GM18873 (cell line): ENCODE data around the gene FBXW5.
A peak's percentile ranks its signal among the peaks of the same experiment; 100 is the strongest.

ENCODE experiments used
- ATAC-seq: cut with Tn5 transposase; IDR thresholded peaks from one replicate; pipeline ENCODE4 v1.9.1; 2021; ENCODE audit warnings: mild to moderate bottlenecking, moderate library complexity, moderate number of reproducible peaks; ENCODE audit not compliant: unreplicated experiment, low FRiP score

FBXW5 gene, protein sequence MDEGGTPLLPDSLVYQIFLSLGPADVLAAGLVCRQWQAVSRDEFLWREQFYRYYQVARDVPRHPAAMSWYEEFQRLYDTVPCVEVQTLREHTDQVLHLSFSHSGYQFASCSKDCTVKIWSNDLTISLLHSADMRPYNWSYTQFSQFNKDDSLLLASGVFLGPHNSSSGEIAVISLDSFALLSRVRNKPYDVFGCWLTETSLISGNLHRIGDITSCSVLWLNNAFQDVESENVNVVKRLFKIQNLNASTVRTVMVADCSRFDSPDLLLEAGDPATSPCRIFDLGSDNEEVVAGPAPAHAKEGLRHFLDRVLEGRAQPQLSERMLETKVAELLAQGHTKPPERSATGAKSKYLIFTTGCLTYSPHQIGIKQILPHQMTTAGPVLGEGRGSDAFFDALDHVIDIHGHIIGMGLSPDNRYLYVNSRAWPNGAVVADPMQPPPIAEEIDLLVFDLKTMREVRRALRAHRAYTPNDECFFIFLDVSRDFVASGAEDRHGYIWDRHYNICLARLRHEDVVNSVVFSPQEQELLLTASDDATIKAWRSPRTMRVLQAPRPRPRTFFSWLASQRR

GRCh38 chr9:136944519-136945332 lies at the start of gene FBXW5, which contains the start of gene C8G:
FBXW5 (minus strand) TSS chr9:136944738; CDS start chr9:136944083, 655 bp downstream.
C8G (plus strand) TSS chr9:136945243; CDS start chr9:136945321, 78 bp downstream.
- ATAC-seq: peak; percentile 47

- no peak for ATAC-seq
These were observed 48.4 kb upstream of the FBXW5 start for GRCh38 chr9:136992819-136993369.

DNA sequence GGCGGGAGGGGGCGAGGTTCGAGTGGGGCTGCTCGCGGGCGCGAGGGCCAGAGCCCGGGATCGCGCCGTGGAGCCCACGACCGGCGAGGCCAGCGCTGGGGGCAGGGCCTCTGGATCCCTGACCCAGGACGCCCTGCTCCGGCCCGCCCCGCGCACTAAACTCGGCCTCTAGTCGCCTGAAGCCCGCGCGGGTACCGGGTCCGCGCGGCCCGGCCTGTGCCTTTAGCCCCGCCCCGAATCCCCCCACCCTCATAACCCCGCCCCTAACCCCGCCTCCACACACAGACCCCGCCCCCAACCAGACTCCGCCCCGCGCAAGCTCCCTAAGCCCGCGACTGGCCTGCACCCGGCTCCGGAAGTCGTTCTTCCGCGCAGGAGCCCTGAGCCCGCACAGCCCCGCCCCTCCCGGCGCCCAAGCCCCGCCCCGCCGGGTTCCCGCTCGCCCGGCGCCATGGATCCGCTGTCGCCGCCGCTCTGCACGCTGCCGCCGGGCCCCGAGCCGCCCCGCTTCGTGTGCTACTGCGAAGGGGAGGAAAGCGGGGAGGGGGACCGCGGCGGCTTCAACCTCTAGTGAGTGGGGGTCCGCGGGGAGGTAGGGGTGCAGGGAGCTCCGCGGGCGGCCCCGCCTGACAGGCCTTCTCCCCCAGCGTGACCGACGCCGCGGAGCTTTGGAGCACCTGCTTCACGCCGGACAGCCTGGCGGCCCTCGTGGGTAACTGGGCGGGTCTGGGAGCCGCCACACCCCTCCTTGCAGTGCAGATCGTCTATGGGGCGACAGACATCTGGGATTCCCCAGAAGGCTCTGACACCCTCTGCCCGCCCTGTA lies 47.7 kb upstream of the FBXW5 start, which contains the start of gene PAXX:
PAXX (plus strand) TSS at position 430 of the 826 bp plus-strand sequence; CDS start at position 452, 22 bp downstream.
- ATAC-seq: no peak

DNA sequence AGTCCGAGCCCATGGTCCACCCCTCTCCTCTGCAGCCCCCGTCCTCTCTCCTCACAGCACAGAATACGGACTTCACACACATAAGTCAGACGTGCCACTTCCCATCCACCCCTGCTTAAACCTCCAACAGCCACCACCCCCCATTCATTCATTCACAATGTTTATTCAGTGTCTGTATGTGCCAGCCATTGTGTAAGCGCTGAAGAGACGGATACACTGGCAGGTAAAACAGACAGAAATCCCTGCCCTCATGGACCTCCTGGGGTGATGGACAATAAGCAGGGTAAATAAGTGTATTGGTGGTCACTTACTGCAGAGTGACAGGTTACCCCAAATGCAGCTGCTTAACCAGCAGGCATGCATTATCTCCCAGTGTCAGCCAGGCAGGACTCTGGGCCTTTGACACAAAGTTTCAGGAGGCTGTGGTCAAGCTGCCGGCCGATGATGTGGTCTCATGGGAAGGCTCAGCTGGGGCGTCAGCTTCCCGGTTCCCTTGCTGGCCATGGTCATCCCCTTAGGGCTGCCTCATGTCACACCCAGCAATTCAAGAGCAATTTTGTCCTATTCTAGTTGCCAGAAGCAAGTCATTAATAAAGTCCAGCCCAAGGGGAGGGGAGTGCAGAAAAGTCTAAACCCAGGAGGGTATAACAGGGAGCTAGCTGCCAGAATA lies 45.8 kb upstream of the FBXW5 start:
- ATAC-seq: no peak

DNA sequence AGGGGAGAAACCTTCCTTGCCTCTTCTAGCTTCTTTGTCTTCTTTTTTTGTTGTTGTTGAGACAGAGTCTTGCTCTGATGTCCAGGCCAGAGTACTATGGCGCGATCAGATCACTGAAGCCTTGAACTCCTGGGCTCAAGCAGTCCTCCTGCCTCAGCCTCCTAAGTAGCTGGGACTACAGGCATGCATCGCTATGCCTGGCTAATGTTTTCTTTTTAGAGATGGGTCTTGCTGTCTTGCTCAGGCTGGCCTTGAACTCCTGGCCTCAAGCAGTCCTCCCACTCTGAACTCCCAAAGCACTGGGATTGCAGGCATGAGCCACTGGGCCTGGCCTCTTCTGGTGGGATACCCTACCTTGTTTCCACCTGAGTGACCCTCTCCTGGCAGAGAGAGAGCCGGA lies 44.3 kb upstream of the FBXW5 start:
- no peak for ATAC-seq

- ATAC-seq: no peak
These were observed 41.3 kb upstream of the FBXW5 start for GRCh38 chr9:136985853-136986252.

DNA sequence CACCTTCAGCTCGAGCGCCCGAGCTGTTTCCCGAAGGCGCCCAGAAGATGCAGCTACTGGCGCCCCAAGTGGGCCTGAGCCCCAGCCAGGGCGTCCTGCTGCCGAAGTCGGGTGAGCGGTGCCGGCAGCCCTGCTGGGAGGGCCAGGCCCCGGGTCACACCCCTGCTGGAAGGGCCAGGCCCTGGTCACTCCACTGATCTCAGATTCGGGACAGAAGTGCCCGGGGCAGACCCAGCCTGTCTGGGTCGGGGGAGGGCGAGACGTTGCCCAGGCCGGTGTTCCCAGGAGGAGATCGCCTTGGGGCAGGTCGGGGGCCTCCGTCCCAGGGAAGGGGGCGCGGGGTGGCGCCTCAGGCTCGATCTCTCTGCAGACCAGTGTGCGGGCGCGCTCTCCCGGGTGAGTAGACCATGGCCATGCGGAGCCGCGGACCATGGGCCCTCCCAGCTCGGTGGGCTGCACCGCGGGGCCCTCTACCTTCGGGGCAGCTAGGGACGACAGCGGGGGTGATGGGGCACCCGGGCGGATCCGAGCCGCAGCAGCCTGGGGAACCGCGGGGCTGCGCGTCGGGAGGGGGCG lies 40.6 kb upstream of the FBXW5 start:
- ATAC-seq: no peak

DNA sequence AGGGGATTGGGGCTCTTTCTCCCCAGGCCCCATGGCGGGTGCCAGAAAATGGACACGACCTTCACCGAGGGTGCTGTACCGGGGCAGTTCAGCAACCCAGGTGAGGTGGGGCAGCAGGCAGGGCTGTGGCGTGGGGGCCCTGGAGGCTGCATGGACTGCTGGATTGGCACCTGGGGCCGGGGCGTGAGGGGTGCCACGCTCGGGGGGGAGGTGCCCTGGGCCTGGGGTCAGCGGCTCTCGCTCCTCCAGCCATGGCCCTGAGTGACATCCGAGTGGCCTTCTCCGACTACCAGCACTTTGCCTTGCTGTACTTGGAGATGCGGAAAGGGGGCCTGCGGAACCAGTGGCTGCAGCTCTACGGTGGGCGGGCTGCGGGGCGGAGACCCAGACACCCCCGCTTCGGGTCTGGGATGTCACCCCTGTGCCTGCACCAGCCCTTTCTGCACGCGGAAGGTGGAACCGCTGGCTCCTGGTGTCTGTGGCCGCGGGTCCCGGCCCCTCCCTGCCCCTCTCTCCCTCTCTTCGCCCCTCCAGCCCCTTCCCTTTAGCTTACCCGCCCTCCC lies 40.0 kb upstream of the FBXW5 start:
- ATAC-seq: no peak

DNA sequence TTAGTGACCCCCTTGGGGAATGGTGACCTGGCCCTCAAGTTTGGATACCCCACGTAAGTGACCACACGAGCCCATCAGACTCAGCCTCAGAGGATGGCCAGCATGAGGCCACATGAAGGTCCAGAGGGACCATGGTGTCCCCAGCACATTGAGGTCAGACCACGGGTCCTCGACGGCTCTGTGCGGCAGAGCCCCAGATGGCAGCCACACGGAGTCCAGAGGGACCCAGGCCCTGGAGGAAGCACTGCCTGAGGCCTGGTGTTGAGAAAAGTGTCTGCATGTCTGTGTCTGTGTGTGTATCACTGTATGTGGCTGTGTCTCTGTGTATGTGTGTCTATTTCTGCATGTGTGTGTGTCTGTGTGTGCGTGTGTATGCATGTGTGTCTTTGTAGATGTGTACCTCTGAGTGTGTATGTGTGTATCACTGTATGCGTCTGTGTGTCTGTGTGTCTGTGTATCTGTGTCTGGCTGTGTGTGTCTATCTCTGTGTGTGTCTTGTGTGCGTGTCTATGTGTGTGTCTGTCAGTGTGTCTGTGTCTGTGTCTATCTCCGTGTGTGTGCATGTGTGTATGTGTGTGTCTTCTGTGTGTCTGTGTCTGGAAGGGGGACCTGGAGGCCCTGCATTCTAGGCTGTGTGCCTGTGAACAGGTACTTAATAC lies 39.2 kb upstream of the FBXW5 start:
- ATAC-seq: no peak

- ATAC-seq: no peak
These were observed 38.6 kb upstream of the FBXW5 start for GRCh38 chr9:136983167-136983566.

- no peak for ATAC-seq
These were observed 37.9 kb upstream of the FBXW5 start, which contains the start of gene LCNL1 for GRCh38 chr9:136982232-136983051. LCNL1 (plus strand) TSS chr9:136982993; CDS start chr9:136983587, 594 bp downstream.

GRCh38 chr9:136981588-136982231 lies 37.2 kb upstream of the FBXW5 start:
- no peak for ATAC-seq

DNA sequence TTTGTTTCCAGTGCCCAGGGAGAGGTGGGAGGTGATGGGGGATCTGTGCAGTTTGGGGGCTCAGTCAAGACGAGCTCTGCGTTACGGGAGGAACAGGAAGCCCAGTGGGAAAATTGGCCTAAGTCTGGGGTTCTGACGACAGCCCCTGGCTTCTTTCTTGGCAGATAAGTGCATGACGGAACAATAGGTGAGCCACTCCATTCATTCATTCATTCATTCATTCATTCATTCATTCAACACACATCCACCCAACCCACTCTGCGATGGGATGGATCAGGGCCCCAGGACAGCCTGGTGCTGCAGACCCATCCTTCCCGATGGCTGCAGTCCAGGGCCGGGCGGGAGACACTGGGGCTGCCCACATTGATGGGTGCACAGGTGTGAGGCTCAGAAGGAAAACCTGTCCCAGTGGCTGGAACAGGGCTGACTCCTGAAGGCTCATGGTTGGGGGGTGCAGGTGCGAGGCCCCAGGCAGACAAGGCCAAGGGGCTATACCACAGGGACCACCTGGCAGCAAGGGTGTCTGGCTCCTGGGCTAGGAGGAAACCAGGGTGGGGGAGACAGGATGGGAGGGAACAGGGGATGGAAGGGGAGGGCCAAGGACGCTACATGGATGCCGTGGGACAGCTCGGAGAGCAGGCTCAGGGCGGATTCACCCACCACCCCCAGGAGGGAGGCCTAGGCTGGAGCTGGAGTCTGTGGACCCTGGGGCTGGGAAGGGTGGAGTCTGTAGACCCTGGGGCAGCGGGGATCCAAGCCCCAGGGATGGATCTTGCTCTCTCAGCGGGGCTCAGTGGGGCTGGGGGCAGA lies 36.3 kb upstream of the FBXW5 start:
- no peak for ATAC-seq

GRCh38 chr9:136979769-136980587 lies 35.4 kb upstream of the FBXW5 start:
- no peak for ATAC-seq
